ENCODE results near the gene DNAH1.

The DNAH1 gene

GRCh38 chr3:52361454-52361853 is 45.3 kb downstream of the DNAH1 start:
- FAIRE-seq (no peak), DNase-seq (ENCODE audit: insufficient read length, low spot score) (no peak)
- TF ChIP-seq POLR2A (IDR thresholded peaks at IDR 0.05; ENCODE audit: low read depth, low read length) (no peak), POU2F2 (IDR thresholded peaks at IDR 0.05; ENCODE audit: low read depth, low read length) (no peak), POLR2AphosphoS5 (IDR thresholded peaks at IDR 0.05; ENCODE audit: low read depth, low read length) (no peak), PAX5 (IDR thresholded peaks at IDR 0.05; ENCODE audit: insufficient read depth, low read length, severe bottlenecking) (no peak), SPI1 (IDR thresholded peaks at IDR 0.05; ENCODE audit: low read depth, low read length) (no peak), TAF1 (IDR thresholded peaks at IDR 0.05; ENCODE audit: low read depth, low read length) (no peak)

GRCh38 chr3:52361898-52362297 is 45.8 kb downstream of the DNAH1 start:
- TF ChIP-seq SPI1 (IDR thresholded peaks at IDR 0.05; ENCODE audit: low read depth, low read length) (no peak), POLR2AphosphoS5 (IDR thresholded peaks at IDR 0.05; ENCODE audit: low read depth, low read length) (no peak), TAF1 (IDR thresholded peaks at IDR 0.05; ENCODE audit: low read depth, low read length) (no peak), POLR2A (IDR thresholded peaks at IDR 0.05; ENCODE audit: low read depth, low read length) (no peak), POU2F2 (IDR thresholded peaks at IDR 0.05; ENCODE audit: low read depth, low read length) (no peak), PAX5 (IDR thresholded peaks at IDR 0.05; ENCODE audit: insufficient read depth, low read length, severe bottlenecking) (no peak)
- DNase-seq (ENCODE audit: insufficient read length, low spot score) = no peak
- FAIRE-seq = no peak

GRCh38 chr3:52364322-52365035 is 48.4 kb downstream of the DNAH1 start:
- FAIRE-seq = no peak
- TF ChIP-seq SPI1 (IDR thresholded peaks at IDR 0.05; ENCODE audit: low read depth, low read length) (no peak), TAF1 (IDR thresholded peaks at IDR 0.05; ENCODE audit: low read depth, low read length) (no peak), POLR2AphosphoS5 (IDR thresholded peaks at IDR 0.05; ENCODE audit: low read depth, low read length) (no peak), POLR2A (IDR thresholded peaks at IDR 0.05; ENCODE audit: low read depth, low read length) (no peak), POU2F2 (IDR thresholded peaks at IDR 0.05; ENCODE audit: low read depth, low read length) (no peak), PAX5 (IDR thresholded peaks at IDR 0.05; ENCODE audit: insufficient read depth, low read length, severe bottlenecking) (no peak)

GRCh38 chr3:52366527-52366926 is 50.4 kb downstream of the DNAH1 start:
- TF ChIP-seq POLR2A (IDR thresholded peaks at IDR 0.05; ENCODE audit: low read depth, low read length) (no peak), PAX5 (IDR thresholded peaks at IDR 0.05; ENCODE audit: insufficient read depth, low read length, severe bottlenecking) (no peak), POLR2AphosphoS5 (IDR thresholded peaks at IDR 0.05; ENCODE audit: low read depth, low read length) (no peak), POU2F2 (IDR thresholded peaks at IDR 0.05; ENCODE audit: low read depth, low read length) (no peak), TAF1 (IDR thresholded peaks at IDR 0.05; ENCODE audit: low read depth, low read length) (no peak), SPI1 (IDR thresholded peaks at IDR 0.05; ENCODE audit: low read depth, low read length) (no peak)
- FAIRE-seq = no peak
- DNase-seq (ENCODE audit: insufficient read length, low spot score) = no peak

More at GRCh38 chr3:52364322-52365035, 48.4 kb downstream of the DNAH1 start:
- DNase-seq (ENCODE audit: insufficient read length, low spot score) = no peak

GRCh38 chr3:52367891-52368880 is 52.1 kb downstream of the DNAH1 start:
- FAIRE-seq (no peak), DNase-seq (ENCODE audit: insufficient read length, low spot score) (no peak)
- no peak for TF ChIP-seq POLR2AphosphoS5 (IDR thresholded peaks at IDR 0.05; ENCODE audit: low read depth, low read length)
- TF ChIP-seq PAX5 (IDR thresholded peaks at IDR 0.05; ENCODE audit: insufficient read depth, low read length, severe bottlenecking) = no peak
- TF ChIP-seq SPI1 (IDR thresholded peaks at IDR 0.05; ENCODE audit: low read depth, low read length) = no peak
- TF ChIP-seq TAF1 (IDR thresholded peaks at IDR 0.05; ENCODE audit: low read depth, low read length) = no peak
- TF ChIP-seq POU2F2 (IDR thresholded peaks at IDR 0.05; ENCODE audit: low read depth, low read length) = no peak
- no peak for TF ChIP-seq POLR2A (IDR thresholded peaks at IDR 0.05; ENCODE audit: low read depth, low read length)

GRCh38 chr3:52370531-52370930 is 54.4 kb downstream of the DNAH1 start:
- FAIRE-seq (no peak), DNase-seq (ENCODE audit: insufficient read length, low spot score) (no peak)
- TF ChIP-seq POLR2A (IDR thresholded peaks at IDR 0.05; ENCODE audit: low read depth, low read length) (no peak), POU2F2 (IDR thresholded peaks at IDR 0.05; ENCODE audit: low read depth, low read length) (no peak)

- DNase-seq (ENCODE audit: insufficient read length, low spot score) = peak; percentile 62
- peak; percentile 91 for FAIRE-seq
- TF ChIP-seq TAF1 (IDR thresholded peaks at IDR 0.05; ENCODE audit: low read depth, low read length) = no peak
- no peak for TF ChIP-seq POU2F2 (IDR thresholded peaks at IDR 0.05; ENCODE audit: low read depth, low read length)
- peak; percentile 84 for TF ChIP-seq SPI1 (IDR thresholded peaks at IDR 0.05; ENCODE audit: low read depth, low read length)
Measured at GRCh38 chr3:52372822-52373504, 56.8 kb downstream of the DNAH1 start.

- DNase-seq (ENCODE audit: insufficient read length, low spot score) (no peak), FAIRE-seq (no peak)
- TF ChIP-seq POLR2A (IDR thresholded peaks at IDR 0.05; ENCODE audit: low read depth, low read length) (no peak), POU2F2 (IDR thresholded peaks at IDR 0.05; ENCODE audit: low read depth, low read length) (no peak), TAF1 (IDR thresholded peaks at IDR 0.05; ENCODE audit: low read depth, low read length) (no peak), POLR2AphosphoS5 (IDR thresholded peaks at IDR 0.05; ENCODE audit: low read depth, low read length) (no peak), SPI1 (IDR thresholded peaks at IDR 0.05; ENCODE audit: low read depth, low read length) (no peak)
Measured at GRCh38 chr3:52373676-52374075, 57.6 kb downstream of the DNAH1 start.

- TF ChIP-seq PAX5 (IDR thresholded peaks at IDR 0.05; ENCODE audit: insufficient read depth, low read length, severe bottlenecking) (no peak), POLR2A (IDR thresholded peaks at IDR 0.05; ENCODE audit: low read depth, low read length) (no peak), POU2F2 (IDR thresholded peaks at IDR 0.05; ENCODE audit: low read depth, low read length) (no peak), POLR2AphosphoS5 (IDR thresholded peaks at IDR 0.05; ENCODE audit: low read depth, low read length) (no peak), TAF1 (IDR thresholded peaks at IDR 0.05; ENCODE audit: low read depth, low read length) (no peak), SPI1 (IDR thresholded peaks at IDR 0.05; ENCODE audit: low read depth, low read length) (no peak)
- peak; percentile 62 for FAIRE-seq
- DNase-seq (ENCODE audit: insufficient read length, low spot score) = no peak
Measured at GRCh38 chr3:52374173-52374572, 58.1 kb downstream of the DNAH1 start.
